Measurements from ENCODE around the gene PCP2. TPM values are rescaled to one million over a fixed set of nuclear protein-coding genes. Genes with fewer than 3 reads are reported as not detected.

The PCP2 gene
- total and polyA plus RNA-seq, 2 of the 13 experiments (the other 11 are each of a cell fraction or from before 2014, with no cell fraction given), result 0.62 TPM; not detected in 1

GRCh38 chr19:7652061-7652641 is 18.6 kb upstream of the PCP2 start (continued):
- no peak; the same call in 1 of the 2 replicates for TF ChIP-seq NRL (CRISPR knock-in tag; IDR thresholded peaks at IDR 0.05; ENCODE audit: borderline replicate concordance)
- no peak for TF ChIP-seq ZXDC (CRISPR knock-in tag; IDR thresholded peaks at IDR 0.05)
- peak; percentile 34; the same call in 1 of the 2 replicates for TF ChIP-seq ZNF552 (CRISPR knock-in tag; IDR thresholded peaks at IDR 0.05; ENCODE audit: borderline replicate concordance)
- no peak; the same call in 1 of the 2 replicates for TF ChIP-seq MEIS1 (CRISPR knock-in tag; IDR thresholded peaks at IDR 0.05; ENCODE audit: borderline replicate concordance)
- TF ChIP-seq TEAD3 (CRISPR knock-in tag; optimal IDR thresholded peaks at IDR 0.05; ENCODE audit: borderline replicate concordance), result peak; percentile 76
- no peak for TF ChIP-seq KLF9 (CRISPR knock-in tag; IDR thresholded peaks at IDR 0.05; ENCODE audit: low read depth)
- TF ChIP-seq MAFG (CRISPR knock-in tag; IDR thresholded peaks at IDR 0.05), result no peak
- no peak for TF ChIP-seq LCORL (IDR thresholded peaks at IDR 0.05)
- peak; percentile 93 for TF ChIP-seq LCORL (CRISPR knock-in tag; IDR thresholded peaks at IDR 0.05)
- no peak; the same call in 1 of the 2 replicates for TF ChIP-seq ZNF709 (CRISPR knock-in tag; IDR thresholded peaks at IDR 0.05)
- TF ChIP-seq TBL1XR1 (IDR thresholded peaks at IDR 0.05; ENCODE audit: borderline replicate concordance, low read length, partially characterized antibody), result peak; percentile 97
- TF ChIP-seq, protein P1, sequence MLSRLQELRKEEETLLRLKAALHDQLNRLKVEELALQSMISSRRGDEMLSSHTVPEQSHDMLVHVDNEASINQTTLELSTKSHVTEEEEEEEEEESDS (CRISPR knock-in tag; IDR thresholded peaks at IDR 0.05; ENCODE audit: borderline replicate concordance), result no peak
- no peak for TF ChIP-seq MAFF (IDR thresholded peaks at IDR 0.05; ENCODE audit: low read depth, low read length)
- TF ChIP-seq ZSCAN31 (CRISPR knock-in tag; IDR thresholded peaks at IDR 0.05; ENCODE audit: low read depth), result peak; percentile 66; the same call in 1 of the 2 replicates
- no peak for TF ChIP-seq NCOA5 (CRISPR knock-in tag; IDR thresholded peaks at IDR 0.05)
- TF ChIP-seq ZNF33B (CRISPR knock-in tag; IDR thresholded peaks at IDR 0.05), result no peak
- TF ChIP-seq, protein P2, sequence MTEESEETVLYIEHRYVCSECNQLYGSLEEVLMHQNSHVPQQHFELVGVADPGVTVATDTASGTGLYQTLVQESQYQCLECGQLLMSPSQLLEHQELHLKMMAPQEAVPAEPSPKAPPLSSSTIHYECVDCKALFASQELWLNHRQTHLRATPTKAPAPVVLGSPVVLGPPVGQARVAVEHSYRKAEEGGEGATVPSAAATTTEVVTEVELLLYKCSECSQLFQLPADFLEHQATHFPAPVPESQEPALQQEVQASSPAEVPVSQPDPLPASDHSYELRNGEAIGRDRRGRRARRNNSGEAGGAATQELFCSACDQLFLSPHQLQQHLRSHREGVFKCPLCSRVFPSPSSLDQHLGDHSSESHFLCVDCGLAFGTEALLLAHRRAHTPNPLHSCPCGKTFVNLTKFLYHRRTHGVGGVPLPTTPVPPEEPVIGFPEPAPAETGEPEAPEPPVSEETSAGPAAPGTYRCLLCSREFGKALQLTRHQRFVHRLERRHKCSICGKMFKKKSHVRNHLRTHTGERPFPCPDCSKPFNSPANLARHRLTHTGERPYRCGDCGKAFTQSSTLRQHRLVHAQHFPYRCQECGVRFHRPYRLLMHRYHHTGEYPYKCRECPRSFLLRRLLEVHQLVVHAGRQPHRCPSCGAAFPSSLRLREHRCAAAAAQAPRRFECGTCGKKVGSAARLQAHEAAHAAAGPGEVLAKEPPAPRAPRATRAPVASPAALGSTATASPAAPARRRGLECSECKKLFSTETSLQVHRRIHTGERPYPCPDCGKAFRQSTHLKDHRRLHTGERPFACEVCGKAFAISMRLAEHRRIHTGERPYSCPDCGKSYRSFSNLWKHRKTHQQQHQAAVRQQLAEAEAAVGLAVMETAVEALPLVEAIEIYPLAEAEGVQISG (CRISPR knock-in tag; IDR thresholded peaks at IDR 0.05), result peak; percentile 58
- peak; percentile 86 for TF ChIP-seq AHDC1 (CRISPR knock-in tag; IDR thresholded peaks at IDR 0.05; ENCODE audit: borderline replicate concordance)
